Tibial artery (tissue), 4 donors: Measurements from ENCODE around the gene INPP5F.

Source experiments
- DNase-seq, 2 donors: peaks; one replicate each; pipeline ENCODE4 v3.0.0-alpha.2; 2019
- H3K27ac ChIP-seq, 2 donors: fragments of 200-600 bp; sonication (generic) in 1 of 2; 1 replicate in 1 of 2; 2 replicates in 1 of 2; pipeline ENCODE4 v1.5.1; 2018 to 2019; ENCODE audit warnings: mild to moderate bottlenecking in 1 of 2
- H3K27me3 ChIP-seq, 2 donors: fragments of 200-600 bp; sonication (generic) in 1 of 2; one replicate each; pipeline versions ENCODE4 v1.5.1 to v1.6.0; 2016 to 2019
- H3K36me3 ChIP-seq, 3 donors: fragments of 200-600 bp; sonication (generic) in 2 of 3; one replicate each; pipeline ENCODE4 v1.5.1; 2016 to 2019; ENCODE audit warnings: mild to moderate bottlenecking in 2 of 3
- H3K4me1 ChIP-seq, 4 donors: fragments of 200-600 bp; sonication (generic) in 2 of 4; 1 replicate in 3 of 4; 2 replicates in 1 of 4; pipeline ENCODE4 v1.5.1; 2016 to 2019
- H3K4me3 ChIP-seq, 2 donors: fragments of 200-600 bp; sonication (generic) in 1 of 2; 1 replicate in 1 of 2; 2 replicates in 1 of 2; pipeline ENCODE4 v1.5.1; 2018 to 2019; ENCODE audit warnings: mild to moderate bottlenecking in 2 of 2
- H3K9me3 ChIP-seq, 3 donors: fragments of 200-600 bp; sonication (generic) in 1 of 3; one replicate each; pipeline ENCODE4 v1.5.1; 2016 to 2019
- CTCF ChIP-seq, 2 experiments: fragments of 200-600 bp in 1 of 2; fragments of 450-650 bp in 1 of 2; IDR thresholded peaks; one replicate each; pipeline ENCODE4 v1.5.1; 2017 to 2019; ENCODE audit warnings: antibody characterized with exemption in 2 of 2, mild to moderate bottlenecking in 1 of 2, moderate library complexity in 1 of 2
- intact Hi-C: fragments of 100-400 bp; cut with DNase I; formaldehyde crosslinking; loops from one replicate; pipeline ENCODE4 v1.15.0; 2023; ENCODE audit warnings: low total_unique reads

The INPP5F gene

GRCh38 chr10:119740096-119740495, 14.2 kb downstream of the INPP5F start:
- DNase-seq: no peak
- intact Hi-C loops: no loop called here
- no peak for TF ChIP-seq CTCF (IDR thresholded peaks at IDR 0.05)
- Histone ChIP-seq H3K27ac (no peak overlapping the region), H3K36me3 (no peaks in the 10 kb centered on the region), H3K4me1 (peaks cover 0 to 52% (median 16%) of the 10 kb centered on the region in 4 donors), H3K9me3 (no peaks in the 10 kb centered on the region), H3K4me3 (no peak overlapping the region), H3K27me3 (no peaks in the 10 kb centered on the region)

DNA sequence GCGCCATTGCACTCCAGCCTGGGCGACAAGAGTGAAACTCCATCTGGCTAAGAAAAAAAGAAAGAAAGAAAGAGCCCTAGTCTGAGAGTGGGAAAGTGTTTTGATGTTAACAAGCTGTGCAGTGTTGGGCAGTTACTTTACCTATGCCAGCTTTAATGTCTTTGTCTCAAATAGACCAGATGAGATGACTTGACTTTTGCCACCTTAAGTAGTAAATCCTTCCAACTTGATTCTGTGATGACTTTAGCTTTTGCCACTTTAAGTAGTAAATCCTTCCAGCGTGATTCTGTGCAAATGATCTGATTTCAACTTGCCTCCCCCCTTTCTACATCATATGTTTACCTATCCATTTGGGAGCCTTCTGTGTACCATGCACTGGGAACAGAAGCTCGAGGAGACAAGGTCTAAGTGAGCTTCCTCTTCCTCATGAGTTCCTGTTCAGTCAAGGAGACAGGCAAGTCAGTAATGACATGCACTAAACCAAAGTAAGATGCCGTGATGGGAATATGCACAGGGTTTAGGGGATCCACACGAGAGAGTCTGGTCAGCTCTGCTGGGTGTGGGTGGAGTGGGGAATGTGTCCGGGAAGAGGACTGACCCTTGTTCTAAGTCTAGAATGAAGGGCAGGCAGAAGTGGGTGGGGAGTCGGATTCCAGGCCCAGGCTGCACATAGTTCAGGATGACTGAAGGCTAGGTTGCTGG, 17.2 kb downstream of the INPP5F start:
- Histone ChIP-seq H3K27ac (no peak overlapping the region), H3K36me3 (no peaks in the 10 kb centered on the region), H3K9me3 (no peaks in the 10 kb centered on the region), H3K4me3 (no peak overlapping the region), H3K27me3 (no peaks in the 10 kb centered on the region), H3K4me1 (peaks cover 0 to 33% (median 10%) of the 10 kb centered on the region in 4 donors)
- intact Hi-C loops: no loop called here
- TF ChIP-seq CTCF (IDR thresholded peaks at IDR 0.05): no peak
- no peak for DNase-seq

- Histone ChIP-seq H3K27ac (no peak overlapping the region), H3K4me1 (peaks cover 0 to 14% (median 9%) of the 10 kb centered on the region in 4 donors), H3K27me3 (no peaks in the 10 kb centered on the region), H3K4me3 (no peak overlapping the region), H3K36me3 (no peaks in the 10 kb centered on the region), H3K9me3 (no peaks in the 10 kb centered on the region)
- intact Hi-C loops: loop anchor here (5.0 kb wide), 1 partner anchor 996 kb away; the partner anchor contains the start of gene CACUL1
- TF ChIP-seq CTCF (IDR thresholded peaks at IDR 0.05): no peak
- no peak for DNase-seq
Observed at GRCh38 chr10:119747940-119748339, 22.1 kb downstream of the INPP5F start.

GRCh38 chr10:119748871-119749270, 23.0 kb downstream of the INPP5F start:
- Histone ChIP-seq H3K9me3 (no peaks in the 10 kb centered on the region), H3K27me3 (no peaks in the 10 kb centered on the region), H3K36me3 (no peaks in the 10 kb centered on the region), H3K27ac (no peak overlapping the region), H3K4me3 (no peak overlapping the region), H3K4me1 (peaks cover 0 to 6% (median 2%) of the 10 kb centered on the region in 4 donors)
- intact Hi-C loops: loop anchor here (5.0 kb wide), 1 partner anchor 997 kb away; the partner anchor contains the start of gene CACUL1
- no peak for DNase-seq
- TF ChIP-seq CTCF (IDR thresholded peaks at IDR 0.05): no peak

DNA sequence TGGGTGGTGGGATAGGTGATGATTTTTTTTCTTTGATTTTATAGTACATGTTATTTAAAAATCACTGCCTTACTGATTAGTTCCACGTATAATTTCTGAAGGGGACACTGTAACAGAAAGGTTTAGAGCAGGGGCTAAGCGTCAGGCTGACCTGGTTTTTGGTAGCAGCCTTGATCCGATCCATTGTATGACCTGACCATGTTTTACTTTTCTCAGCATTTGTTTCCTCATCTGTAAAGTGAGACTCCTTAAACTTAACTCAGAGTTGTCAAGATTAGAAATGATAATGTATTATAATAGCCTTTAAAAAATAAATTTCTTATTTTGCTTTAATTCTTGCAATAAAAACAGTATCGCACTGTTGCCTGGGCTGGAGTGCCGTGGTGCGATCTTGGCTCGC, 23.6 kb downstream of the INPP5F start:
- no peaks in the 10 kb centered on the region for H3K36me3 ChIP-seq
- no peak overlapping the region for H3K4me3 ChIP-seq
- no peak for TF ChIP-seq CTCF (IDR thresholded peaks at IDR 0.05)
- no peak for DNase-seq
- no peak overlapping the region for H3K27ac ChIP-seq
- H3K4me1 ChIP-seq: peaks cover 0 to 7% (median 2%) of the 10 kb centered on the region in 4 donors
- no peaks in the 10 kb centered on the region for H3K27me3 ChIP-seq
- H3K9me3 ChIP-seq: no peaks in the 10 kb centered on the region
- intact Hi-C loops: loop anchor here (5.0 kb wide), 1 partner anchor 997 kb away; the partner anchor contains the start of gene CACUL1
